SK-N-SH (cell line): ENCODE data around the gene FAM217A. TPM values are rescaled to one million over a fixed set of nuclear protein-coding genes. Genes with fewer than 3 reads are reported as not detected.

Experiments
- CTCF ChIA-PET: fragments of 300-600, 350-600 bp; formaldehyde crosslinking; extraction: SDS; loops from one replicate; lab custom pipeline; 2021; lab: Yijun Ruan, JAX
- POLR2A ChIA-PET: fragments of 350-600 bp; sonication (Branson Sonifier 250); formaldehyde crosslinking; extraction: SDS; loops from one replicate; lab custom pipeline; 2020; ENCODE audit warnings: antibody characterized with exemption, inconsistent platforms; lab: Yijun Ruan, JAX
- DNase-seq: peaks from one replicate; pipeline ENCODE4 v3.0.0; 2012
- H2AFZ ChIP-seq: fragments of 200-600 bp; sonication (generic); 2 replicates; pipeline ENCODE4 v1.8.1; 2016; ENCODE audit warnings: antibody characterized with exemption, mild to moderate bottlenecking, low read depth
- H3F3A ChIP-seq: fragments of 200-600 bp; sonication (generic); replicated peaks from 2 replicates; pipeline ENCODE3; 2016; ENCODE audit warnings: antibody characterized with exemption, mild to moderate bottlenecking; ENCODE audit not compliant: insufficient read depth
- H3K27ac ChIP-seq, 2 experiments: fragments of 200-500 bp in 1 of 2; fragments of 200-600 bp in 1 of 2; sonication (Bioruptor generic) in 1 of 2; sonication (generic), shearing (Covaris generic) in 1 of 2; 2 replicates each; pipeline versions ENCODE4 v1.5.1 to v1.6.1; 2014 to 2016; ENCODE audit warnings: low read depth in 2 of 2, inconsistent platforms in 1 of 2, low read length in 1 of 2, mild to moderate bottlenecking in 1 of 2, mixed read lengths in 1 of 2
- H3K27me3 ChIP-seq: fragments of 200-600 bp; sonication (generic), shearing (Covaris generic); 2 replicates; pipeline ENCODE4 v1.6.1; 2016; ENCODE audit warnings: mixed run types; ENCODE audit not compliant: insufficient read depth
- H3K36me3 ChIP-seq, 2 experiments: fragments of 200-500 bp in 1 of 2; fragments of 200-600 bp in 1 of 2; sonication (Bioruptor generic) in 1 of 2; sonication (generic) in 1 of 2; replicated peaks in 1 of 2; 2 replicates each; pipeline versions ENCODE3 to v1.5.1; 2014 to 2016; ENCODE audit warnings: low read length in 1 of 2, mild to moderate bottlenecking in 1 of 2; ENCODE audit not compliant: insufficient read depth in 2 of 2, control insufficient read depth in 1 of 2
- H3K4me1 ChIP-seq, 2 experiments: fragments of 200-500 bp in 1 of 2; fragments of 200-600 bp in 1 of 2; sonication (Bioruptor generic) in 1 of 2; sonication (generic), shearing (Covaris generic) in 1 of 2; 2 replicates each; pipeline versions ENCODE4 v1.5.1 to v1.6.1; 2014 to 2016; ENCODE audit warnings: low read depth in 1 of 2, low read length in 1 of 2, mixed run types in 1 of 2; ENCODE audit not compliant: insufficient read depth in 2 of 2, control insufficient read depth in 1 of 2
- H3K4me2 ChIP-seq: fragments of 200-600 bp; sonication (generic), shearing (Covaris generic); 2 replicates; pipeline ENCODE4 v1.6.1; 2017; ENCODE audit warnings: mixed run types
- H3K4me3 ChIP-seq, 2 experiments: fragments of 200-500 bp in 1 of 2; fragments of 200-600 bp in 1 of 2; sonication (Bioruptor generic) in 1 of 2; sonication (generic), shearing (Covaris generic) in 1 of 2; 2 replicates each; pipeline versions ENCODE4 v1.5.1 to v1.8.1; 2014 to 2016; ENCODE audit warnings: low read depth in 2 of 2, inconsistent platforms in 1 of 2, low read length in 1 of 2, mild to moderate bottlenecking in 1 of 2, mixed read lengths in 1 of 2, moderate library complexity in 1 of 2
- H3K79me2 ChIP-seq: fragments of 200-600 bp; sonication (generic); 2 replicates; pipeline ENCODE4 v1.8.1; 2017; ENCODE audit warnings: mild to moderate bottlenecking; ENCODE audit not compliant: insufficient read depth
- H3K9ac ChIP-seq: fragments of 200-600 bp; sonication (generic); 2 replicates; pipeline ENCODE4 v1.6.1; 2017; ENCODE audit warnings: mixed run types
- H3K9me2 ChIP-seq: fragments of 200-600 bp; sonication (generic); 2 replicates; pipeline ENCODE4 v1.6.1; 2017; ENCODE audit warnings: mixed run types
- H3K9me3 ChIP-seq: fragments of 200-600 bp; sonication (generic); 2 replicates; pipeline ENCODE4 v1.6.1; 2017; ENCODE audit warnings: mixed run types, mild to moderate bottlenecking, moderate library complexity
- H4K20me1 ChIP-seq: fragments of 200-600 bp; sonication (generic); 2 replicates; pipeline ENCODE4 v1.6.1; 2017; ENCODE audit warnings: mild to moderate bottlenecking, mixed run types; ENCODE audit not compliant: insufficient read depth
- CHD2 ChIP-seq: fragments of 150-350 bp; IDR thresholded peaks from 2 replicates; pipeline ENCODE4 v1.6.1; 2018; ENCODE audit warnings: low read length; ENCODE audit not compliant: partially characterized antibody
- FOXM1 ChIP-seq: IDR thresholded peaks from 2 replicates; pipeline ENCODE4 v1.4.0; 2012; ENCODE audit warnings: low read depth, mild to moderate bottlenecking
- GATA2 ChIP-seq: sonication (generic); formaldehyde crosslinking; IDR thresholded peaks from 2 replicates; pipeline ENCODE4 v1.5.0; 2020; ENCODE audit warnings: mild to moderate bottlenecking, missing genetic modification reagents
- NFIC ChIP-seq: IDR thresholded peaks from 2 replicates; pipeline ENCODE4 v1.4.0; 2012; ENCODE audit warnings: borderline replicate concordance
- NRF1 ChIP-seq: IDR thresholded peaks from 2 replicates; pipeline ENCODE4 v1.6.1; 2012; ENCODE audit warnings: low read depth, mild to moderate bottlenecking, low read length
- PBX3 ChIP-seq: IDR thresholded peaks from 2 replicates; pipeline ENCODE4; 2012
- POLR2AphosphoS5 ChIP-seq: IDR thresholded peaks from 2 replicates; pipeline ENCODE4 v1.6.1; 2012; ENCODE audit warnings: low read depth, low read length
- RAD21 ChIP-seq: IDR thresholded peaks from 2 replicates; pipeline ENCODE4 v1.6.1; 2012; ENCODE audit warnings: mild to moderate bottlenecking, low read length
- REST ChIP-seq: IDR thresholded peaks from 2 replicates; pipeline ENCODE4 v1.6.1; 2012; ENCODE audit warnings: mild to moderate bottlenecking, low read depth, low read length, moderate library complexity
- SMC3 ChIP-seq: IDR thresholded peaks from 2 replicates; pipeline ENCODE4 v1.6.1; 2012; ENCODE audit warnings: low read depth, low read length, improper control_type of control experiment
- TAF1 ChIP-seq: IDR thresholded peaks from 2 replicates; pipeline ENCODE4 v1.6.1; 2012; ENCODE audit warnings: low read depth, mild to moderate bottlenecking, low read length, moderate library complexity, borderline replicate concordance
- TCF12 ChIP-seq: IDR thresholded peaks from 2 replicates; pipeline ENCODE4 v1.4.0; 2012
- TEAD4 ChIP-seq: IDR thresholded peaks from 2 replicates; pipeline ENCODE4 v1.4.0; 2012; ENCODE audit warnings: mild to moderate bottlenecking, borderline replicate concordance; ENCODE audit not compliant: insufficient read depth
- ZBTB33 ChIP-seq: IDR thresholded peaks from 2 replicates; pipeline ENCODE4 v1.4.0; 2012; ENCODE audit warnings: low read depth, borderline replicate concordance
- WGBS: methylation state at CpG from one replicate; pipeline ENCODE4 v1.1.6; 2017; ENCODE audit warnings: low lambda C conversion rate; 5-methylcytosine and 5-hydroxymethylcytosine counted together
- polyA plus RNA-seq, 3 experiments: library from polyadenylated mRNA; depleted of rRNA; stranded (reverse); fragments of >200 nt; gene quantifications; 2 replicates each; pipeline ENCODE4 v1.2.3, GENCODE V29; 2012

Gene FAM217A
- polyA plus RNA-seq, 1 of the 3 experiments (the other 2 are of a cell fraction) = not detected

- Histone ChIP-seq H3K27me3 (no peaks in the 10 kb centered on the region), H3K9me3 (no peaks in the 10 kb centered on the region), H3K9ac (no peak overlapping the region), H3K4me3 (no peak overlapping the region), H2AFZ (no peak overlapping the region), H3K4me2 (no peak overlapping the region), H3K79me2 (no peaks in the 10 kb centered on the region)
- CTCF ChIA-PET = no interaction called here
- no peak for TF ChIP-seq REST
- no peak for TF ChIP-seq TCF12
- TF ChIP-seq TEAD4 = no peak
- TF ChIP-seq GATA2 = no peak
- TF ChIP-seq ZBTB33 = no peak
- TF ChIP-seq SMC3 = no peak
- TF ChIP-seq NFIC = no peak
- no peak for TF ChIP-seq TAF1
- no peak for TF ChIP-seq NRF1
- TF ChIP-seq CHD2 = no peak
- no peak for TF ChIP-seq FOXM1
- no peak for TF ChIP-seq POLR2AphosphoS5
- TF ChIP-seq RAD21 = no peak
- no peak for TF ChIP-seq PBX3
- TF ChIP-seq, all 33 proteins: peak for 0
- 87% methylated on average over 4 of the region's 4 CpGs for WGBS
- H3F3A ChIP-seq = no peaks in the 10 kb centered on the region
- POLR2A ChIA-PET = no interaction called here
- H3K36me3 ChIP-seq = no peaks in the 10 kb centered on the region
- peaks cover 0 to 2% of the 10 kb centered on the region in 2 experiments; a peak in 1 of 4 replicates for H3K4me1 ChIP-seq
- H3K9me2 ChIP-seq = peaks cover 6% of the 10 kb centered on the region; the same call in 1 of the 2 replicates
- no peak overlapping the region for H3K27ac ChIP-seq
- DNase-seq = no peak
- H4K20me1 ChIP-seq = no peaks in the 10 kb centered on the region
Observed at GRCh38 chr6:4105980-4106536, 27.1 kb upstream of the FAM217A start.
